Measurements from ENCODE around the gene RRAD.

RRAD gene

GRCh38 chr16:66931665-66932064 is 6.3 kb upstream of the RRAD start:
- DNase-seq (ENCODE audit: low read depth) = no peak
- no peak for TF ChIP-seq CTCF (IDR thresholded peaks at IDR 0.05; ENCODE audit: insufficient read depth, low read depth, low read length, missing control alignments)
- no peak overlapping the region for H3K4me3 ChIP-seq (ENCODE audit: low read depth, low read length)

- TF ChIP-seq CTCF (IDR thresholded peaks at IDR 0.05; ENCODE audit: insufficient read depth, low read depth, low read length, missing control alignments) = no peak
- no peak for DNase-seq (ENCODE audit: low read depth)
Observed at GRCh38 chr16:66930189-66930588, 4.9 kb upstream of the RRAD start.

GRCh38 chr16:66928702-66929388 is 3.5 kb upstream of the RRAD start:
- peak; percentile 23 for TF ChIP-seq CTCF (IDR thresholded peaks at IDR 0.05; ENCODE audit: insufficient read depth, low read depth, low read length, missing control alignments)
- no peak overlapping the region for H3K4me3 ChIP-seq (ENCODE audit: low read depth, low read length)
- peak; percentile 53 for DNase-seq (ENCODE audit: low read depth)

More at GRCh38 chr16:66930189-66930588, 4.9 kb upstream of the RRAD start:
- no peak overlapping the region for H3K4me3 ChIP-seq (ENCODE audit: low read depth, low read length)

GRCh38 chr16:66927918-66928649 is 2.7 kb upstream of the RRAD start:
- no peak overlapping the region for H3K4me3 ChIP-seq (ENCODE audit: low read depth, low read length)
- TF ChIP-seq CTCF (IDR thresholded peaks at IDR 0.05; ENCODE audit: insufficient read depth, low read depth, low read length, missing control alignments) = no peak
- peak; percentile 20 for DNase-seq (ENCODE audit: low read depth)

- peak; percentile 49 for DNase-seq (ENCODE audit: low read depth)
- no peak overlapping the region for H3K4me3 ChIP-seq (ENCODE audit: low read depth, low read length)
- TF ChIP-seq CTCF (IDR thresholded peaks at IDR 0.05; ENCODE audit: insufficient read depth, low read depth, low read length, missing control alignments) = no peak
Observed at GRCh38 chr16:66926961-66927436, 1.7 kb upstream of the RRAD start.

- no peak for TF ChIP-seq CTCF (IDR thresholded peaks at IDR 0.05; ENCODE audit: insufficient read depth, low read depth, low read length, missing control alignments)
- no peak for DNase-seq (ENCODE audit: low read depth)
- H3K4me3 ChIP-seq (ENCODE audit: low read depth, low read length) = no peak overlapping the region
Observed at GRCh38 chr16:66926171-66926947, 1.0 kb upstream of the RRAD start.

All from GM12865 (cell line).